ENCODE data around the gene JADE2.

JADE2 gene

GRCh38 chr5:134570365-134570758 lies 44.9 kb downstream of the JADE2 start:
- DNase-seq (ENCODE audit: low spot score) = no peak

GRCh38 chr5:134570886-134571285 lies 45.4 kb downstream of the JADE2 start:
- no peak for DNase-seq (ENCODE audit: low spot score)

- no peak for DNase-seq (ENCODE audit: low spot score)
These were observed 46.4 kb downstream of the JADE2 start for GRCh38 chr5:134571693-134572405.

- DNase-seq (ENCODE audit: low spot score) = no peak
These were observed 47.3 kb downstream of the JADE2 start for GRCh38 chr5:134572811-134573210.

- DNase-seq (ENCODE audit: low spot score) = no peak
These were observed 49.1 kb downstream of the JADE2 start for GRCh38 chr5:134574521-134574920.

GRCh38 chr5:134575316-134575715 lies 49.8 kb downstream of the JADE2 start:
- no peak for DNase-seq (ENCODE audit: low spot score)

- DNase-seq (ENCODE audit: low spot score) = no peak
These were observed 51.0 kb downstream of the JADE2 start for GRCh38 chr5:134576386-134577021.

- DNase-seq (ENCODE audit: low spot score) = no peak
These were observed 51.7 kb downstream of the JADE2 start for GRCh38 chr5:134577022-134577795.

GRCh38 chr5:134577796-134578577 lies 52.5 kb downstream of the JADE2 start:
- DNase-seq (ENCODE audit: low spot score) = peak; percentile 85

GRCh38 chr5:134578578-134579283 lies 53.3 kb downstream of the JADE2 start:
- no peak for DNase-seq (ENCODE audit: low spot score)

GRCh38 chr5:134579284-134579771 lies 53.9 kb downstream of the JADE2 start:
- DNase-seq (ENCODE audit: low spot score) = no peak

- no peak for DNase-seq (ENCODE audit: low spot score)
These were observed 54.6 kb downstream of the JADE2 start for GRCh38 chr5:134580001-134580460.

GRCh38 chr5:134581241-134581981 lies 55.9 kb downstream of the JADE2 start:
- DNase-seq (ENCODE audit: low spot score) = no peak

GRCh38 chr5:134582281-134582680 lies 56.8 kb downstream of the JADE2 start:
- DNase-seq (ENCODE audit: low spot score) = no peak

GRCh38 chr5:134582941-134583340 lies 57.5 kb downstream of the JADE2 start:
- no peak for DNase-seq (ENCODE audit: low spot score)

- no peak for DNase-seq (ENCODE audit: low spot score)
These were observed 58.3 kb downstream of the JADE2 start for GRCh38 chr5:134583766-134584165.

GRCh38 chr5:134584662-134585061 lies 59.2 kb downstream of the JADE2 start:
- no peak for DNase-seq (ENCODE audit: low spot score)

- no peak for DNase-seq (ENCODE audit: low spot score)
These were observed 60.5 kb downstream of the JADE2 start for GRCh38 chr5:134585966-134586365.

- DNase-seq (ENCODE audit: low spot score) = peak; percentile 80
These were observed 61.5 kb downstream of the JADE2 start for GRCh38 chr5:134586866-134587524.
